IPS-18a (cell line): ENCODE measurements around the gene RASA1.
A peak's percentile ranks its signal among the peaks of the same experiment; 100 is the strongest.

ENCODE experiments used
- H3K27ac ChIP-seq: one replicate; pipeline ENCODE4 v1.5.1; 2013; ENCODE audit warnings: low read length
- H3K27me3 ChIP-seq: one replicate; pipeline ENCODE4 v1.6.1; 2013; ENCODE audit warnings: mild to moderate bottlenecking, low read length; ENCODE audit not compliant: control insufficient read depth, insufficient read depth
- H3K36me3 ChIP-seq: one replicate; pipeline ENCODE4 v1.6.1; 2013; ENCODE audit warnings: low read depth, low read length; ENCODE audit not compliant: control insufficient read depth
- H3K4me1 ChIP-seq: one replicate; pipeline ENCODE4 v1.6.1; 2013; ENCODE audit warnings: low read depth, low read length; ENCODE audit not compliant: control insufficient read depth
- H3K4me3 ChIP-seq: one replicate; pipeline ENCODE4 v1.5.1; 2013; ENCODE audit warnings: low read length
- H3K9ac ChIP-seq: one replicate; pipeline ENCODE4 v1.6.1; 2013; ENCODE audit warnings: mild to moderate bottlenecking, low read length, moderate library complexity
- H3K9me3 ChIP-seq: one replicate; pipeline ENCODE4 v1.6.1; 2013; ENCODE audit warnings: low read depth, low read length; ENCODE audit not compliant: control insufficient read depth

Gene RASA1

GRCh38 chr5:87267574-87268125, at the start of gene RASA1:
Gene RASA1, plus strand, starts transcription at chr5:87267883. Its CDS starts 569 bp downstream, at chr5:87268452.
- peaks cover 26% of the 10 kb centered on the region for H3K27me3 ChIP-seq
- peak within 1 kb of the TSS; percentile 88 for H3K4me3 ChIP-seq

GRCh38 chr5:87229780-87230179, 37.9 kb upstream of the RASA1 start:
- no peaks in the 10 kb centered on the region for H3K27me3 ChIP-seq
- H3K9ac ChIP-seq: no peak overlapping the region
- no peaks in the 10 kb centered on the region for H3K36me3 ChIP-seq
- no peak overlapping the region for H3K4me3 ChIP-seq
- no peak overlapping the region for H3K27ac ChIP-seq
- H3K9me3 ChIP-seq: no peaks in the 10 kb centered on the region
- peaks cover 7% of the 10 kb centered on the region for H3K4me1 ChIP-seq

More at GRCh38 chr5:87267574-87268125, at the start of gene RASA1:
- H3K36me3 ChIP-seq: no peaks in the 10 kb centered on the region
- peaks cover 25% of the 10 kb centered on the region for H3K4me1 ChIP-seq
- peak within 1 kb of the TSS; percentile 86 for H3K9ac ChIP-seq
- no peaks in the 10 kb centered on the region for H3K9me3 ChIP-seq
- peak within 1 kb of the TSS; percentile 84 for H3K27ac ChIP-seq

GRCh38 chr5:87231037-87231808, 36.5 kb upstream of the RASA1 start:
- H3K36me3 ChIP-seq: no peaks in the 10 kb centered on the region
- H3K27me3 ChIP-seq: no peaks in the 10 kb centered on the region
- no peaks in the 10 kb centered on the region for H3K9me3 ChIP-seq
- no peak overlapping the region for H3K9ac ChIP-seq
- H3K4me1 ChIP-seq: peaks cover 7% of the 10 kb centered on the region
- H3K4me3 ChIP-seq: no peak overlapping the region
- no peak overlapping the region for H3K27ac ChIP-seq

GRCh38 chr5:87233143-87233542, 34.5 kb upstream of the RASA1 start:
- no peaks in the 10 kb centered on the region for H3K36me3 ChIP-seq
- no peaks in the 10 kb centered on the region for H3K9me3 ChIP-seq

GRCh38 chr5:87241555-87241954, 26.1 kb upstream of the RASA1 start:
- H3K9ac ChIP-seq: no peak overlapping the region
- no peaks in the 10 kb centered on the region for H3K27me3 ChIP-seq
- no peaks in the 10 kb centered on the region for H3K36me3 ChIP-seq
- H3K4me3 ChIP-seq: no peak overlapping the region
- no peaks in the 10 kb centered on the region for H3K9me3 ChIP-seq
- H3K27ac ChIP-seq: no peak overlapping the region
- H3K4me1 ChIP-seq: no peaks in the 10 kb centered on the region

More at GRCh38 chr5:87233143-87233542, 34.5 kb upstream of the RASA1 start:
- Histone ChIP-seq H3K27ac (no peak overlapping the region), H3K4me1 (no peaks in the 10 kb centered on the region), H3K27me3 (no peaks in the 10 kb centered on the region), H3K9ac (no peak overlapping the region), H3K4me3 (no peak overlapping the region)

GRCh38 chr5:87242242-87242641, 25.4 kb upstream of the RASA1 start:
- Histone ChIP-seq H3K27me3 (no peaks in the 10 kb centered on the region), H3K9me3 (no peaks in the 10 kb centered on the region), H3K4me3 (no peak overlapping the region), H3K27ac (no peak overlapping the region), H3K9ac (no peak overlapping the region), H3K4me1 (no peaks in the 10 kb centered on the region), H3K36me3 (no peaks in the 10 kb centered on the region)

GRCh38 chr5:87243161-87243844, 24.4 kb upstream of the RASA1 start:
- Histone ChIP-seq H3K27me3 (no peaks in the 10 kb centered on the region), H3K4me1 (no peaks in the 10 kb centered on the region), H3K9me3 (no peaks in the 10 kb centered on the region), H3K9ac (no peak overlapping the region), H3K4me3 (no peak overlapping the region), H3K27ac (no peak overlapping the region), H3K36me3 (no peaks in the 10 kb centered on the region)

GRCh38 chr5:87245451-87245850, 22.2 kb upstream of the RASA1 start:
- Histone ChIP-seq H3K36me3 (no peaks in the 10 kb centered on the region), H3K4me3 (no peak overlapping the region), H3K9me3 (no peaks in the 10 kb centered on the region), H3K4me1 (no peaks in the 10 kb centered on the region), H3K9ac (no peak overlapping the region), H3K27me3 (no peaks in the 10 kb centered on the region), H3K27ac (no peak overlapping the region)

- no peak overlapping the region for H3K4me3 ChIP-seq
- H3K9ac ChIP-seq: no peak overlapping the region
- H3K4me1 ChIP-seq: no peaks in the 10 kb centered on the region
- H3K27ac ChIP-seq: no peak overlapping the region
- H3K36me3 ChIP-seq: no peaks in the 10 kb centered on the region
- no peaks in the 10 kb centered on the region for H3K9me3 ChIP-seq
- no peaks in the 10 kb centered on the region for H3K27me3 ChIP-seq
These were observed 21.6 kb upstream of the RASA1 start for GRCh38 chr5:87246061-87246460.

- Histone ChIP-seq H3K4me1 (no peaks in the 10 kb centered on the region), H3K9me3 (no peaks in the 10 kb centered on the region), H3K27me3 (no peaks in the 10 kb centered on the region), H3K9ac (no peak overlapping the region), H3K27ac (no peak overlapping the region), H3K36me3 (no peaks in the 10 kb centered on the region), H3K4me3 (no peak overlapping the region)
These were observed 15.4 kb upstream of the RASA1 start for GRCh38 chr5:87252283-87252605.

GRCh38 chr5:87254035-87254434, 13.6 kb upstream of the RASA1 start:
- Histone ChIP-seq H3K4me1 (no peaks in the 10 kb centered on the region), H3K27me3 (no peaks in the 10 kb centered on the region), H3K36me3 (no peaks in the 10 kb centered on the region), H3K27ac (no peak overlapping the region), H3K9ac (no peak overlapping the region), H3K4me3 (no peak overlapping the region), H3K9me3 (no peaks in the 10 kb centered on the region)
